Stomach (tissue), 4 donors: Measurements from ENCODE around the gene PLXNB2.

Experiments
- CTCF ChIP-seq, 7 experiments: fragments of 450-650 bp in 4 of 7; fragments of 200-600 bp in 3 of 7; sonication (generic) in 3 of 7; IDR thresholded peaks; one replicate each; pipeline ENCODE4 v1.5.1; 2016 to 2019; ENCODE audit warnings: antibody characterized with exemption in 7 of 7, control low read depth in 2 of 7, mild to moderate bottlenecking in 1 of 7
- EP300 ChIP-seq: sonication (generic); formaldehyde crosslinking; IDR thresholded peaks from one replicate; pipeline ENCODE4 v1.6.1; 2017; ENCODE audit warnings: antibody characterized with exemption
- POLR2A ChIP-seq, 4 donors: fragments of 450-650 bp; IDR thresholded peaks; one replicate each; pipeline ENCODE4 v1.6.1; 2016; ENCODE audit warnings: antibody characterized with exemption in 4 of 4, control low read depth in 2 of 4, mild to moderate bottlenecking in 1 of 4, moderate library complexity in 1 of 4

- no peak for TF ChIP-seq CTCF (IDR thresholded peaks at IDR 0.05)
- TF ChIP-seq EP300: no peak
- TF ChIP-seq POLR2A (IDR thresholded peaks at IDR 0.05): no peak
Measured at GRCh38 chr22:50313600-50313999, 6.2 kb upstream of the PLXNB2 start.
